Measurements from ENCODE around the gene ASTL. TPM values are rescaled to one million over a fixed set of nuclear protein-coding genes. Genes with fewer than 3 reads are reported as not detected.

The ASTL gene
- total RNA-seq, 2 experiments from 2014 or later: 0.49 TPM; not detected in 1

DNA sequence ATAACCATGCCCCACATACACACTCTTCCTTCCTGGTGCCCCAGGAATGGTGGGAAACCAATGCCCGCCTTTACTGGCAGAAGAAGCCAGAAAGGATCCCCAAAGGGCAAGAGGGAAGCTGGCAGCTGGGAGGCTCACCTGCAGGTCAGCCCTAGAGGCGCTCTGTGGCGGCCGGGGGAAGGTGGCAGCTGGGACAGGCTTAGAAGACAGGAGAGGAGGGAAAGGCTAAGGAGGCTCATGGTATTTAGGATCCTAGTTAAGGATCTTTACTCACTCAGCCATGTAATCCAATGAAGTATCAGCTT lies 45.8 kb downstream of the ASTL start:
- Histone ChIP-seq H3K4me3 (ENCODE audit: low read depth, low read length, poor library complexity, severe bottlenecking) (no peak overlapping the region), H3K4me1 (ENCODE audit: insufficient read depth, low read length, poor library complexity, severe bottlenecking) (no peaks in the 10 kb centered on the region), H3K36me3 (ENCODE audit: insufficient read depth, low read length) (no peaks in the 10 kb centered on the region), H3K79me2 (ENCODE audit: insufficient read depth, low read depth, low read length) (no peaks in the 10 kb centered on the region), H4K20me1 (ENCODE audit: insufficient read depth, low read length) (no peaks in the 10 kb centered on the region), H3K27ac (ENCODE audit: low read depth, low read length, poor library complexity, severe bottlenecking) (no peak overlapping the region), H3K9me2 (ENCODE audit: insufficient read depth, low read length) (no peaks in the 10 kb centered on the region), H3K4me2 (ENCODE audit: low read length) (no peak overlapping the region), H2AFZ (ENCODE audit: low read length) (no peak overlapping the region), H3K9me3 (ENCODE audit: low read length) (no peaks in the 10 kb centered on the region)
- no peak for DNase-seq (ENCODE audit: low spot score)
- POLR2A ChIA-PET: no interaction called here
- BruUV-seq (replicated peaks): no TSS peak
- CTCF ChIA-PET (ENCODE audit: unreplicated experiment): no interaction called here
- intact Hi-C loops (cut with micrococcal nuclease; ENCODE audit: unreplicated experiment): no loop called here
- TF ChIP-seq EZH2phosphoT487 (IDR thresholded peaks at IDR 0.05; ENCODE audit: borderline replicate concordance, low read depth, low read length): no peak
- TF ChIP-seq, protein P1, sequence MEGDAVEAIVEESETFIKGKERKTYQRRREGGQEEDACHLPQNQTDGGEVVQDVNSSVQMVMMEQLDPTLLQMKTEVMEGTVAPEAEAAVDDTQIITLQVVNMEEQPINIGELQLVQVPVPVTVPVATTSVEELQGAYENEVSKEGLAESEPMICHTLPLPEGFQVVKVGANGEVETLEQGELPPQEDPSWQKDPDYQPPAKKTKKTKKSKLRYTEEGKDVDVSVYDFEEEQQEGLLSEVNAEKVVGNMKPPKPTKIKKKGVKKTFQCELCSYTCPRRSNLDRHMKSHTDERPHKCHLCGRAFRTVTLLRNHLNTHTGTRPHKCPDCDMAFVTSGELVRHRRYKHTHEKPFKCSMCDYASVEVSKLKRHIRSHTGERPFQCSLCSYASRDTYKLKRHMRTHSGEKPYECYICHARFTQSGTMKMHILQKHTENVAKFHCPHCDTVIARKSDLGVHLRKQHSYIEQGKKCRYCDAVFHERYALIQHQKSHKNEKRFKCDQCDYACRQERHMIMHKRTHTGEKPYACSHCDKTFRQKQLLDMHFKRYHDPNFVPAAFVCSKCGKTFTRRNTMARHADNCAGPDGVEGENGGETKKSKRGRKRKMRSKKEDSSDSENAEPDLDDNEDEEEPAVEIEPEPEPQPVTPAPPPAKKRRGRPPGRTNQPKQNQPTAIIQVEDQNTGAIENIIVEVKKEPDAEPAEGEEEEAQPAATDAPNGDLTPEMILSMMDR (conservative IDR thresholded peaks at IDR 0.05; ENCODE audit: low read length): no peak

DNA sequence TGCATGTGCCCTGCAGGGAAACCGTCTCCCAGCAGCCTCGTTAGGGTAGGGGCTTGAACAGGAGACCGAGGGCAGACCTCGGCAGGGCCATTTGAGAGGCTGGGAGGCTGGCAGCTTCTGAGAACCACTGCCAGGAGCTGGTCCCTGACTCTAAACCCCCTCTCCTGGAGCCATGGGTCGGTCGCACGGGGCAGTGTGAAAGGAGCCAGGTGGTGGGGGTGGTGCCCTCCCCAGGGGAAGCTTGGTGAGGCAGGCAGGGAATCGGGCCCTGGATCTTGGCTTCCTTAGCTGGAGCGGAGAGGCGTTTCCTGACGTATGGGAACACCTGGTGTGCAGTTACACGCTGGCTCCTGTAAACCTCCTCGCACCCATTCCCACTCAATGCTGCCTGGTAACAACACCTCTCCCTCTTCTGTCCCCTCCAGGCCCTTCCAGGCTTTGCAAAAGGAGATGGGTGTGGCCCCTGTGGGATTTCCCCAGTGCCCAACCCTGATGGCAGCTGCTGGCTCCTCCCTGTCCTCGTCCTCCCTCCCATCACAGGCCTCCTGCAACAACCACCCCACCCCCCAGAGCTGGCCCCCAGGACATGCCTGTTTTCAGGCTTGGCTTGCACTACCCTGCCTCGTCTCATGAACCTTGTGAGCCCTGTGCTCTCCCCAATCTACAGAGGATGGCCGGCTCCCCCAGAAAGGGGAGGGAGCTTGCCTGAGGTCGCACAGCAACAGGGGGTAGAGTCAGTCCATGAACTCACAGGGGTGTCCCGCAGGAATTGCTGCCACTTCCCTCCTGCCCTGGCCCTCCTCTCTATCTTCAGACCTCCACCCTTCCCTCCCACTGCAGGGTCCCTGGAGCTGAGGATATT lies 46.4 kb downstream of the ASTL start:
- ChIA-PET POLR2A (no interaction called here), CTCF (ENCODE audit: unreplicated experiment) (no interaction called here)
- Histone ChIP-seq H3K9me3 (ENCODE audit: low read length) (no peaks in the 10 kb centered on the region), H4K20me1 (ENCODE audit: insufficient read depth, low read length) (no peaks in the 10 kb centered on the region), H3K4me1 (ENCODE audit: insufficient read depth, low read length, poor library complexity, severe bottlenecking) (no peaks in the 10 kb centered on the region), H3K4me2 (ENCODE audit: low read length) (no peak overlapping the region), H3K4me3 (ENCODE audit: low read depth, low read length, poor library complexity, severe bottlenecking) (no peak overlapping the region), H3K36me3 (ENCODE audit: insufficient read depth, low read length) (no peaks in the 10 kb centered on the region), H2AFZ (ENCODE audit: low read length) (no peak overlapping the region), H3K27ac (ENCODE audit: low read depth, low read length, poor library complexity, severe bottlenecking) (no peak overlapping the region), H3K9me2 (ENCODE audit: insufficient read depth, low read length) (no peaks in the 10 kb centered on the region), H3K79me2 (ENCODE audit: insufficient read depth, low read depth, low read length) (no peaks in the 10 kb centered on the region)
- intact Hi-C loops (cut with micrococcal nuclease; ENCODE audit: unreplicated experiment): no loop called here
- no TSS peak for BruUV-seq (replicated peaks)
- no peak for DNase-seq (ENCODE audit: low spot score)
- TF ChIP-seq, protein P1 (conservative IDR thresholded peaks at IDR 0.05; ENCODE audit: low read length): no peak
- no peak for TF ChIP-seq EZH2phosphoT487 (IDR thresholded peaks at IDR 0.05; ENCODE audit: borderline replicate concordance, low read depth, low read length)

DNA sequence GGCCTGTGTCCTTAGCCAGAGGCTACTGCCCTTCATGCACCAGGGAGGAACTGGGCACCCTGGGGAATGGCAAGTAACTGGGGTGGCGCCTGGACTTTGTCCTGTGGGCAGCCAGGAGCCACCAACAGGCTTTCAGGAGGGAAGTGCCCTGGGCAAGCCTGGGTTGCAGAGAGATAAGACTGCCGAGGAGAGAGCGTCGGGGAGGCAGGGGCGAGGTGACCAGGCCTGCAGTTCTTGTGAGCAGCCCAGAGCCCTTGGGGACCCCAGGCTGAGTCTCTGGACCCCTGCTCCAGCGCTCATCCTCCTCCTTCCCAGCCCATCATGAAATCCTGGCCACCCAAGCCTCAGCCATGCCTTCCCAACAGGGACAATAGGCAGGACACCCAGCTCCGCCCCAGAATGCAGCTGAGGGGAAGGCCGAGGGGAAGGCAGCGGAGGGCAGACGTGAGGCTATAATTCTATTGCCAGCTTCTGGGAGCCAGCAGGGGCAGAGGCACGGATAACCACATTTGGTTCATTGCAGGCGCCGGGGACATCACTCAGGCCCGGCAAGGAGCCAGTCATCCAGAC lies 47.1 kb downstream of the ASTL start:
- no peak overlapping the region for H3K27ac ChIP-seq (ENCODE audit: low read depth, low read length, poor library complexity, severe bottlenecking)
- H3K9me2 ChIP-seq (ENCODE audit: insufficient read depth, low read length): no peaks in the 10 kb centered on the region
- no peaks in the 10 kb centered on the region for H3K79me2 ChIP-seq (ENCODE audit: insufficient read depth, low read depth, low read length)
- no peaks in the 10 kb centered on the region for H3K9me3 ChIP-seq (ENCODE audit: low read length)
- no peak overlapping the region for H2AFZ ChIP-seq (ENCODE audit: low read length)
- DNase-seq (ENCODE audit: low spot score): no peak
- H3K4me3 ChIP-seq (ENCODE audit: low read depth, low read length, poor library complexity, severe bottlenecking): no peak overlapping the region
- TF ChIP-seq, protein P1 (conservative IDR thresholded peaks at IDR 0.05; ENCODE audit: low read length): no peak
- no peak for TF ChIP-seq EZH2phosphoT487 (IDR thresholded peaks at IDR 0.05; ENCODE audit: borderline replicate concordance, low read depth, low read length)
- no peaks in the 10 kb centered on the region for H3K4me1 ChIP-seq (ENCODE audit: insufficient read depth, low read length, poor library complexity, severe bottlenecking)
- no TSS peak for BruUV-seq (replicated peaks)
- no peaks in the 10 kb centered on the region for H3K36me3 ChIP-seq (ENCODE audit: insufficient read depth, low read length)
- ChIA-PET CTCF (ENCODE audit: unreplicated experiment) (no interaction called here), POLR2A (interaction anchor here (0.5 kb wide), 1 partner anchor 754 kb away, joined by 3 read pairs; no protein-coding TSS in a partner anchor)
- intact Hi-C loops (cut with micrococcal nuclease; ENCODE audit: unreplicated experiment): no loop called here
- no peak overlapping the region for H3K4me2 ChIP-seq (ENCODE audit: low read length)
- no peaks in the 10 kb centered on the region for H4K20me1 ChIP-seq (ENCODE audit: insufficient read depth, low read length)
